Measurements from ENCODE around the gene SORCS2. TPM values are rescaled to one million over a fixed set of nuclear protein-coding genes. Genes with fewer than 3 reads are reported as not detected.

Gene SORCS2
- total and polyA plus RNA-seq, 2 donors (not counting 1 experiment from before 2014, with no cell fraction given), result not detected

DNA sequence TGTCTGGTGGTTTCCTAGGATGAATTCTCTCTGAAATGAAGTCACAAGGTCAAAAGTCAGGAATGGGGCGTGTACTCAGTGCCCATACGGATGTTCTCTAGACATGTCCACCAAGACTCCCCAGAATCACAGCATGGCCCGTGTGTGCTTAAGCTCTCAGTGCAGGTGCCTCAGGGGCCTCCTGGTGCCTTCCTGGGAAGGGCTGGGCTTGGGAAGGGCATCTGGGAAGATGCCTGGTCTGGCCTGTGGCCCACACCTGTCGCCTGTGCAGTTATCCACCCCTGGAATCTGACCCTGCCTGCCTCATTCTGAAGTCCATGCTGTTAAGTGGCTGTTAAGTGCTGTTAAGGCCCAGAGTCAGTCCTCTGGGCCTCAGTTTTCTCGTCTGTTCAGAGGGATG, 31.2 kb downstream of the SORCS2 start:
- intact Hi-C loops (cut with micrococcal nuclease), result no loop called here
- ATAC-seq (ENCODE audit: low read depth), result no peak
- DNase-seq, result no peak
- H3K4me3 Mint-ChIP-seq, result no peak overlapping the region
- ChIA-PET CTCF (no interaction called here), POLR2A (no interaction called here)
- peaks cover 6% of the 10 kb centered on the region for H3K27me3 Mint-ChIP-seq
- TF ChIP-seq EZH2 (IDR thresholded peaks at IDR 0.05; ENCODE audit: borderline replicate concordance, insufficient read depth, low read depth, low read length, poor library complexity, severe bottlenecking), result no peak
- TF ChIP-seq, protein P1, sequence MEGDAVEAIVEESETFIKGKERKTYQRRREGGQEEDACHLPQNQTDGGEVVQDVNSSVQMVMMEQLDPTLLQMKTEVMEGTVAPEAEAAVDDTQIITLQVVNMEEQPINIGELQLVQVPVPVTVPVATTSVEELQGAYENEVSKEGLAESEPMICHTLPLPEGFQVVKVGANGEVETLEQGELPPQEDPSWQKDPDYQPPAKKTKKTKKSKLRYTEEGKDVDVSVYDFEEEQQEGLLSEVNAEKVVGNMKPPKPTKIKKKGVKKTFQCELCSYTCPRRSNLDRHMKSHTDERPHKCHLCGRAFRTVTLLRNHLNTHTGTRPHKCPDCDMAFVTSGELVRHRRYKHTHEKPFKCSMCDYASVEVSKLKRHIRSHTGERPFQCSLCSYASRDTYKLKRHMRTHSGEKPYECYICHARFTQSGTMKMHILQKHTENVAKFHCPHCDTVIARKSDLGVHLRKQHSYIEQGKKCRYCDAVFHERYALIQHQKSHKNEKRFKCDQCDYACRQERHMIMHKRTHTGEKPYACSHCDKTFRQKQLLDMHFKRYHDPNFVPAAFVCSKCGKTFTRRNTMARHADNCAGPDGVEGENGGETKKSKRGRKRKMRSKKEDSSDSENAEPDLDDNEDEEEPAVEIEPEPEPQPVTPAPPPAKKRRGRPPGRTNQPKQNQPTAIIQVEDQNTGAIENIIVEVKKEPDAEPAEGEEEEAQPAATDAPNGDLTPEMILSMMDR (IDR thresholded peaks at IDR 0.05), result no peak
- WGBS (ENCODE audit: insufficient coverage), result 57% methylated on average over 5 of the region's 5 CpGs
- no peak overlapping the region for H3K27ac Mint-ChIP-seq
- no peaks in the 10 kb centered on the region for H3K4me1 Mint-ChIP-seq
- no peak overlapping the region for H3K4me3 ChIP-seq (ENCODE audit: control extremely low read depth in 1 of 5, extremely low read depth in 1 of 5, insufficient read depth in 1 of 5, low read depth in 2 of 5, low read length in 4 of 5)
- H3K79me2 ChIP-seq (ENCODE audit: control insufficient read depth, insufficient read depth, low read length), result no peaks in the 10 kb centered on the region
- H3K27ac ChIP-seq (ENCODE audit: low read length in 2 of 2), result no peak overlapping the region
- no peaks in the 10 kb centered on the region for H3K36me3 ChIP-seq (replicated peaks in 1 of 2; ENCODE audit: control extremely low read depth in 1 of 2, control insufficient read depth in 1 of 2, extremely low read depth in 1 of 2, insufficient read depth in 2 of 2, low read length in 1 of 2)
- H3K27me3 ChIP-seq (replicated peaks in 1 of 4; ENCODE audit: control extremely low read depth in 1 of 4, control insufficient read depth in 3 of 4, insufficient read depth in 4 of 4, low read length in 3 of 4), result no peaks in the 10 kb centered on the region
- H3K4me2 ChIP-seq (replicated peaks; ENCODE audit: low read depth, low read length, poor library complexity, severe bottlenecking), result no peak overlapping the region
- no peaks in the 10 kb centered on the region for H4K20me1 ChIP-seq (ENCODE audit: control insufficient read depth, insufficient read depth, low read length, poor library complexity, severe bottlenecking)
- H3K9me3 ChIP-seq (ENCODE audit: control extremely low read depth in 1 of 3, control insufficient read depth in 2 of 3, insufficient read depth in 1 of 3, low read length in 2 of 3), result peaks cover 0 to 14% (median 0%) of the 10 kb centered on the region in 3 donors
- H3K9ac ChIP-seq (ENCODE audit: low read length), result no peak overlapping the region
- no peak overlapping the region for H2AFZ ChIP-seq (ENCODE audit: insufficient read depth, low read depth, low read length, poor library complexity, severe bottlenecking)
- H3K9me3 Mint-ChIP-seq (ENCODE audit: insufficient read depth), result peaks cover 2% of the 10 kb centered on the region
- no peaks in the 10 kb centered on the region for H3K4me1 ChIP-seq (ENCODE audit: control insufficient read depth in 2 of 2, insufficient read depth in 2 of 2, low read length in 2 of 2)

DNA sequence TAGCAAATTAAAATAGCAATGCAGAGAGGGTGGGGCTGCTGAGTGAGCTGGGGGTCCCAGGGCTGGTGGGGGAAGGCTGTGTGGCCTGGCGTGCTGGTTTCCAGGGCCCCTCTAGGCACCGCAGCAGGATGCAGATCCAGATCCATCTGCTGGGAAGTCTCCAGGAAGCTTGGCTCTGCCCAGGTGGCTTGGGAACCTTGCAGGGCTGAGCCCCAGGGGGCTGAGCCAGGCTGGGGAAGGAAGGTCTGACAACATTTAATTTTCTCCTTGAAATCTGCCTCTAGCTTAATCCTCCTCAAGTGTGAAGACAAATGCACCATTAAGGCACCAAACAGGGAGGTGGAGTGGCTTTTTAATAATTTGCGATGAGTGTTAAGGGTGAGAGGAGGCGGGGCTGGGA, 31.7 kb downstream of the SORCS2 start:
- no peaks in the 10 kb centered on the region for H3K4me1 Mint-ChIP-seq
- H3K9me3 Mint-ChIP-seq (ENCODE audit: insufficient read depth), result peaks cover 2% of the 10 kb centered on the region
- no peak overlapping the region for H3K27ac Mint-ChIP-seq
- Histone ChIP-seq H3K4me3 (ENCODE audit: control extremely low read depth in 1 of 5, extremely low read depth in 1 of 5, insufficient read depth in 1 of 5, low read depth in 2 of 5, low read length in 4 of 5) (no peak overlapping the region), H3K4me2 (replicated peaks; ENCODE audit: low read depth, low read length, poor library complexity, severe bottlenecking) (no peak overlapping the region), H3K9me3 (ENCODE audit: control extremely low read depth in 1 of 3, control insufficient read depth in 2 of 3, insufficient read depth in 1 of 3, low read length in 2 of 3) (peaks cover 0 to 14% (median 0%) of the 10 kb centered on the region in 3 donors), H3K27me3 (replicated peaks in 1 of 4; ENCODE audit: control extremely low read depth in 1 of 4, control insufficient read depth in 3 of 4, insufficient read depth in 4 of 4, low read length in 3 of 4) (no peaks in the 10 kb centered on the region), H3K36me3 (replicated peaks in 1 of 2; ENCODE audit: control extremely low read depth in 1 of 2, control insufficient read depth in 1 of 2, extremely low read depth in 1 of 2, insufficient read depth in 2 of 2, low read length in 1 of 2) (no peaks in the 10 kb centered on the region), H3K4me1 (ENCODE audit: control insufficient read depth in 2 of 2, insufficient read depth in 2 of 2, low read length in 2 of 2) (no peaks in the 10 kb centered on the region), H3K27ac (ENCODE audit: low read length in 2 of 2) (no peak overlapping the region), H3K9ac (ENCODE audit: low read length) (no peak overlapping the region), H3K79me2 (ENCODE audit: control insufficient read depth, insufficient read depth, low read length) (no peaks in the 10 kb centered on the region), H4K20me1 (ENCODE audit: control insufficient read depth, insufficient read depth, low read length, poor library complexity, severe bottlenecking) (no peaks in the 10 kb centered on the region), H2AFZ (ENCODE audit: insufficient read depth, low read depth, low read length, poor library complexity, severe bottlenecking) (no peak overlapping the region)
- DNase-seq (no peak), ATAC-seq (ENCODE audit: low read depth) (no peak)
- TF ChIP-seq, protein P1 (IDR thresholded peaks at IDR 0.05), result no peak
- no peak for TF ChIP-seq EZH2 (IDR thresholded peaks at IDR 0.05; ENCODE audit: borderline replicate concordance, insufficient read depth, low read depth, low read length, poor library complexity, severe bottlenecking)
- peaks cover 6% of the 10 kb centered on the region for H3K27me3 Mint-ChIP-seq
- no peak overlapping the region for H3K4me3 Mint-ChIP-seq
- ChIA-PET POLR2A (no interaction called here), CTCF (no interaction called here)
- 92% methylated on average over 4 of the region's 4 CpGs for WGBS (ENCODE audit: insufficient coverage)
- intact Hi-C loops (cut with micrococcal nuclease), result no loop called here
